Breast epithelium (tissue), 3 donors: ENCODE data around the gene GARS1.

ENCODE experiments used
- CTCF ChIP-seq, 3 donors: fragments of 450-650 bp; IDR thresholded peaks; one replicate each; pipeline ENCODE4 v1.5.1; 2016 to 2017; ENCODE audit warnings: antibody characterized with exemption in 3 of 3, mild to moderate bottlenecking in 3 of 3, moderate library complexity in 3 of 3
- POLR2A ChIP-seq: fragments of 450-650 bp; IDR thresholded peaks from one replicate; pipeline ENCODE4 v1.6.1; 2016; ENCODE audit warnings: antibody characterized with exemption, mild to moderate bottlenecking, moderate library complexity

DNA sequence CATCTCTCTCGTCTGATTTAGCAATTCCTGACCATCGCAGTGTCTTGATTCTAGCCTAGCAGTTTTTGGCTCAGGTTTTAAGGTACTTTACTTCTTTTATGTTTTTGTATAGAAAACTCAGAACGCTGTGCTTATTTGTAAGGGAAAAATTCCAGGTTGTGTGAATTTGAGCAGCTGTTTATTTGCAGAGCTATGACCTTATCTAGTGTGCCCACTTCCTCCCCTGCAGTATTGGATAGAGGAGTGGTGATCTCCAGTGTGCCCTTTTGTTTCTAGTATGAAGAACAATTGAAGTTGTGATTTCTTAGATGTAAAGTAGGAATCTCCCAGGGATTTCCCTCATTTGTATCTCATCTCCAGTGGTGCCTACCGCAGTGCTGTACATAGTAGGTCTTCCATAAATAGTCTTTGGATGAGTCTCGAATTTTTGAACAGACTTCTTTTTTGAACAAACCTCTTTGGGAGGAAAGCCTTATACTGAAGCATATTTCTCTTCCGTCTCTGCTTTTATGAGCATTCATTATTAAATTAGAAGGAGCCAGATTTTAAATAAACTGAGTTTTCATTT, 40.0 kb downstream of the GARS1 start:
- TF ChIP-seq CTCF (IDR thresholded peaks at IDR 0.05) (no peak), POLR2A (no peak)
